NCI-H2081 treated with DMSO at 0.1 percent for 48 hours (cell line): ENCODE data around the gene ULK4.
"Not testable (repeated sequence)": the region's sequence is repeated elsewhere in the genome, so short reads cannot be mapped to it uniquely, and the experiment has no call there.

Source experiments
- DNase-seq: peaks from one replicate; lab custom pipeline; 2025; lab: John Stamatoyannopoulos, UW

The ULK4 gene

DNA sequence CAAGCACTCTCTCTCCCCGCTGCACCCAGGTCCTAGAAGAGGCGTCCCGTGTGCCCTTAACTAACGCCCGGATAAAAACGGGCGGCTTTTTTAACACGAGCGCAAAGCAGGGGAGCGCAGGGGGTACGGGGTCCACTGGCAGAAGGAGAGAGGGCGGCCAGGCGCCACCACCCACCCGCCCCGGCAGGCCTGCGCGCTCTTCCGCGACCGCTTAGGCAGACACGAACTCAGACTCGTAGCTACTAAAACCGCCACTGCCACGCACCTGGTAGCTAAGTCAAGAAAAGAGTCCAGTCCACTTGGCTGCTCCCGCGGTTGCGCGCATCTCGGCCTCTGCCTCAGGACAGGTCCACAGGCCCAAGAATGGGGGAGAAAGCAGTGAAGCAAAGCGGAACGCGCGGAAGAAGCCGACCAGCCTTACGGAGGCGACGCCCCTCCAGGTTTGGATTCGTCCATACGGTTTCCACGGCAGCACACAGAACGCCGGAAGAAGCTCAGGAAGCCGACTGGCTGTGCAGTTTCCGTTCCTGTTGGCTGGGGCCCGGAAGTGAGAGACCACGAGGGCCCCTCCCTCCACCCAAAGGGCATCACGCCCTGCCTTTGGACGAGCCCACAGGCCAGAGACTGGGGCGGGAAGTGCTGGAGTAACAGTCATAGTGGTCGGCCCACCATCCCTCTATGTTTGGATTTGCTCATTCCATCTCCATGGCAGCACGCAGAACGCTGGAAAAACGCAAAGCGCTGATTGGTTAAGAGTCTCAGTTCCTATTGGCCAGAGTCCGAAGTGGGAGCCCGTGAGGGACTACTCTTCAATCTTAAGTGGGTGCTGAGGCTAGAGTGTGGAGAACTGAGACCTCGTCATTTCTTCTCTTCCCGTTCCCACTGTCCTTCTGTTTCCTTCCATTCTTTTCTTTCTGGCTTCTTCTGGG, at the start of gene ULK4:
Gene ULK4 (minus strand): TSS at position 353 of the 929 bp plus-strand sequence. CDS start 7,344 bp downstream, outside the sequence.
- DNase-seq, result peak; percentile 90

DNA sequence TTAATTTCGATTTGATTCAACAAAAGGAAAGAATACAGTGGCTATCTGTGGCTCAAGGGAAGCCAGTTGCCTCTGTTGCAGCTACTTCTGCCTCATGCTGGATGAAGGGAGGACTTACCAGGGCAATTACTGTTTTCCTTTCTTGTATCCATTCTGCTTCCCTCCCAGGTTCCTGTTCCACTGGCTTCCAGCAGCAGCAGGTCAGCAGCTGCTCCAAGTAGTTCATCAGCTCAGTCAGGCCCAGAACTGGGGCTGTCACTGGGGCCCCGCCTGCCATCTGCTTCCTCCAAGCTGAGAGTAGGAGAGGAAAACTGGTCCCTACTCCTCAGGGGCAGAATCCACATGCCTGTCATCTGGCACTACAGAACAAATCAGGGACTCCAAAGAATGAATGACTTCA, 48.6 kb upstream of the ULK4 start:
- no peak for DNase-seq

- DNase-seq, result no peak
These were observed 47.6 kb upstream of the ULK4 start for GRCh38 chr3:42009456-42009855.

GRCh38 chr3:42007785-42008184, 45.9 kb upstream of the ULK4 start:
- DNase-seq, result no peak

- no peak for DNase-seq
These were observed 43.5 kb upstream of the ULK4 start for GRCh38 chr3:42005401-42005800.

GRCh38 chr3:42002790-42003189, 40.9 kb upstream of the ULK4 start:
- DNase-seq, result no peak

GRCh38 chr3:42001777-42002176, 39.9 kb upstream of the ULK4 start:
- no peak for DNase-seq

- no peak for DNase-seq
These were observed 38.0 kb upstream of the ULK4 start for GRCh38 chr3:41999909-42000308.

DNA sequence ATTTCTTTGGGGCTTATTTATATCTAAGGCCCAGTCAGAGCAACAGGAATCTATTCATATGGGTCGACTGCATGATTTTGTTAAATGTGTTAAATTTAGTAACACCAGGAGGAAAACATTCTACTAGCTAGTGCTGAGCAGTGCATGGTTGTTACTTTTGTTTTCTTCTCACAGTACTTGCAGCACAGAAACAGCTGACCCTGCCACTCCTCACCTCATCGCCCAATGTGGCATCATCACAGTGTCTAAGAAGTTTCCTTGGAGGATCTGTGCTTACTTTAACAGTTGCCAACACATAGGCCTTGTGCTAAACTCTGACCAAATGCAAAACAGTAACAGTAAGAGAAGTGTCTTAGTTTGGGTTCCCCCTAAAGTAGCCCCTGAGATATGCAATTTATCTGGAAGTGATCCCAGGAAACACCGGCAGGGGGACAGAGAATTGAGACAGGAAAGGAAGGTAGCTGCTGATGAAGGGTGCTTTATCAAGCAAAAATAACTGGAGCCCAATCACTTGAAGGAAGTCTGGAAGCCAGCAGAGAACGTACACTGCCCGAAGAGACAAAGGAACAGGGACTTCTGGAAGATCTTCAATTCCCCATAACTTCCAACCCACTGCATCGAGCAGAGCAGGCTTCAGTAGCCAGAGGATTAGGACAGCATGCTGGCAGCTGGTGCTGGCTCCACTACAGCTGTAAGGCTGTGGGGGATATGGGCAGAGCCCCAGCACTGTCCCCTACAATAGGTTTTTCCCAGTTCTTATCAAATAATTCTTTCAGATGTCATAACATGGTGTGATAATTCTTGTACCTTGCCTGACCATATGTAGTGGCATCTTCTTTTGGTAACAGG, 36.0 kb upstream of the ULK4 start:
- no peak for DNase-seq

GRCh38 chr3:41991437-41991836, 29.5 kb upstream of the ULK4 start:
- DNase-seq, result no peak

DNA sequence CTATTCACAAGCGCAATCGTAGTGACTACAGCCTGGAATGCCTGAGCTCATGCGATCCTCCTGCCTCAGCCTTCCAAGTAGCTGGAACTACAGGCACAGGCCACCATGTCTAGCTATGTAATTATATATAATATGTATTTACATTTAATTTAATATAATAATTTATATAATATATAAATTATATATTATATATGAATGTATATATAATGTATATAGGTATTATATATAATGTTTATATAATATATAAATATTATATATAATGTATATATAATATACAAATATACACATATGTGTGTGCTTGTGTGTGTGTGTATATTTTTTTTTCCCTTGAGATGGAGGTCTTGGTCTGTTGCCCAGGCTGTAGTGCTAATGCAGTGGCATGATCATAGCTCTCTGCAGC, 27.6 kb upstream of the ULK4 start:
- DNase-seq, result no peak

GRCh38 chr3:41987627-41988026, 25.7 kb upstream of the ULK4 start:
- DNase-seq, result no peak

DNA sequence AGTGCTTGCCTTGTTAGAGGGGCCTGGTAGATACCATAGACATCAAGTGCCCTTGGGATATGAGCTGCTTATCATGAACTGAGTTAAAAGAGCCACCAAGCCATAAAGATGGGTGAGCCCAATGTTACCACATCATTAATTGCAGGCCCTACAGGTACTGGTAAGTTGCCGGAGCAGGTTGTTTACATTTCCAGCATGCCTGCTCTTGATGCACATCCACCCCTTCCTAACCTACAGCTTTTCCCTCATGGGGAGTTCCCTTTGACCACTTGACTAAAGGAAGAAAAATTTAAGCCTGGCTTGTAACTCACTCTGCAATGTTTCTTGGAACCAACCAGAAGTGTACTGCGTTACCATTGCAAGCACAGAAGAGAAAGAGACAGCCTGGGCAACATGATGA, 24.7 kb upstream of the ULK4 start:
- no peak for DNase-seq

GRCh38 chr3:41985018-41985417, 23.1 kb upstream of the ULK4 start:
- no peak for DNase-seq

GRCh38 chr3:41983091-41983490, 21.2 kb upstream of the ULK4 start:
- not testable (repeated sequence) for DNase-seq

GRCh38 chr3:41977401-41977800, 15.5 kb upstream of the ULK4 start:
- DNase-seq, result not testable (repeated sequence)

- no peak for DNase-seq
These were observed 13.7 kb upstream of the ULK4 start for GRCh38 chr3:41975416-41976103.

DNA sequence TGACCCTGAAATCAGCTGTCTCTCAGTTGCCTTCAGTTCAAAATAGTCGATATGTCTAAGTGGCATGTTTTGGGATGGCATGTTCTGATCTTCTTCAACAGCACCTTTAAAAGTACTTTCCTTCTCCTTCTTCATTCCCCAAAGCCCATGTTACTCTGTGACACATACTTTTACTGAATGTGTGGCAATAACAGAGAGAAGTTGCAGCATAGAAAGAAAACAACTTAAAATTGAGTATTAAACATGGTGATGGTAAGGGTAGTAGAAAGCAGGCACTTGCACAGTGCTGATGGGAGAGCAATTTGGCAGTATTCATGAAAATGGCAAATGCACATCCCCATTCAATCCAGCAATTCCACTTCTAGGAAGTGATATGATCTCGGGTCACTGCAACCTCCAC, 12.3 kb upstream of the ULK4 start:
- DNase-seq, result no peak

GRCh38 chr3:41972802-41973201, 10.9 kb upstream of the ULK4 start:
- DNase-seq, result no peak

DNA sequence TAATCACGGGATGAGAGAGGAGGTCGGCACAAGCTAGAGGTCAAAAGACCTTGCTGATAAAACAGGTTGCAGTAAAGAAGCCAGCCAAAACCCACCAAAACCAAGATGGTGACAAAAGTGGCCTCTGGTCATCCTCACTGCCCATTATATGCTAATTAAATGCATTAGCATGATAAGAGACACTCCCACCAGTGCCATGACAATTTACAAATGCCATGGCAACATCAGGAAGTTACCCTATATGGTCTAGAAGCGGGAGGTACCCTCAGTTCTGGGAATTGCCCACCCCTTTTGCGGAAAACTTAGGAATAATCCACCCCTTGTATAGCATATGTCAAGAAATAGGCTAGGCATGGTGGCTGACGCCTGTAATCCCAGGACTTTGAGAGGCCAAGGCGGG, 4.3 kb upstream of the ULK4 start:
- no peak for DNase-seq

GRCh38 chr3:41963823-41964222, 1.9 kb upstream of the ULK4 start:
- no peak for DNase-seq
